ENCODE measurements around the gene DGKQ.

The DGKQ gene

GRCh38 chr4:967113-968104, 6.0 kb downstream of the DGKQ start:
- H3K27me3 ChIP-seq (ENCODE audit: control insufficient read depth in 1 of 2, insufficient read depth in 1 of 2, low read length in 2 of 2) = no peaks in the 10 kb centered on the region
- peak overlapping the region; percentile 16 for H4K91ac ChIP-seq (ENCODE audit: low read length)
- no peak overlapping the region for H2AK5ac ChIP-seq (ENCODE audit: low read length, severe bottlenecking)
- no peaks in the 10 kb centered on the region for H3K9me3 ChIP-seq (ENCODE audit: control insufficient read depth, low read length)
- DNase-seq = no peak
- no peak overlapping the region for H2BK120ac ChIP-seq (ENCODE audit: low read depth, low read length)
- H2BK5ac ChIP-seq (ENCODE audit: low read depth, low read length, poor library complexity, severe bottlenecking) = no peak overlapping the region
- no peak overlapping the region for H3K27ac ChIP-seq (ENCODE audit: low read length, poor library complexity, severe bottlenecking)
- H3K4ac ChIP-seq (ENCODE audit: low read depth in 1 of 2, low read length in 2 of 2) = no peak overlapping the region
- no peak overlapping the region for H3K23ac ChIP-seq (ENCODE audit: low read length in 2 of 2)
- no peak overlapping the region for H3K18ac ChIP-seq (ENCODE audit: low read depth in 1 of 2, low read length in 2 of 2)
- peak overlapping the region; percentile 32 for H4K8ac ChIP-seq (ENCODE audit: low read length)
- peak overlapping the region in 1 of 2 experiments; percentile 26 for H3K14ac ChIP-seq (ENCODE audit: low read length in 2 of 2)
- 42% methylated on average over 60 of the region's 76 CpGs for WGBS
- H3K4me3 ChIP-seq (ENCODE audit: insufficient read depth in 1 of 2, low read depth in 1 of 2, low read length in 2 of 2) = peak overlapping the region in 1 of 2 experiments; percentile 1
- H3K9ac ChIP-seq (ENCODE audit: low read length) = no peak overlapping the region
- peaks cover 31% of the 10 kb centered on the region for H3K79me1 ChIP-seq (replicated peaks; ENCODE audit: low read length, poor library complexity, severe bottlenecking)
- no peak overlapping the region for H2BK12ac ChIP-seq (ENCODE audit: low read length in 2 of 2)
- peak overlapping the region; percentile 34 for H2BK15ac ChIP-seq (ENCODE audit: low read depth, poor library complexity, severe bottlenecking)
- H3K36me3 ChIP-seq (ENCODE audit: control insufficient read depth in 1 of 2, insufficient read depth in 2 of 2, low read depth in 1 of 2, low read length in 2 of 2) = peaks cover 39 to 79% of the 10 kb centered on the region in 2 experiments
- H3K4me1 ChIP-seq (ENCODE audit: control insufficient read depth, insufficient read depth, low read depth, low read length) = peaks cover 31% of the 10 kb centered on the region
- H3K4me2 ChIP-seq (ENCODE audit: low read length, poor library complexity, severe bottlenecking) = no peak overlapping the region
- no peak overlapping the region for H2AFZ ChIP-seq (ENCODE audit: low read depth, low read length)

GRCh38 chr4:966266-967112, 6.9 kb downstream of the DGKQ start:
- H4K91ac ChIP-seq (ENCODE audit: low read length) = no peak overlapping the region
- H3K4me1 ChIP-seq (ENCODE audit: control insufficient read depth, insufficient read depth, low read depth, low read length) = peaks cover 23% of the 10 kb centered on the region
- peaks cover 48 to 88% of the 10 kb centered on the region in 2 experiments for H3K36me3 ChIP-seq (ENCODE audit: control insufficient read depth in 1 of 2, insufficient read depth in 2 of 2, low read depth in 1 of 2, low read length in 2 of 2)
- H2BK15ac ChIP-seq (ENCODE audit: low read depth, poor library complexity, severe bottlenecking) = no peak overlapping the region
- no peak overlapping the region for H2AK5ac ChIP-seq (ENCODE audit: low read length, severe bottlenecking)
- H3K79me1 ChIP-seq (replicated peaks; ENCODE audit: low read length, poor library complexity, severe bottlenecking) = peaks cover 23% of the 10 kb centered on the region
- no peak overlapping the region for H2BK12ac ChIP-seq (ENCODE audit: low read length in 2 of 2)
- H3K27me3 ChIP-seq (ENCODE audit: control insufficient read depth in 1 of 2, insufficient read depth in 1 of 2, low read length in 2 of 2) = no peaks in the 10 kb centered on the region
- 95% methylated on average over 48 of the region's 48 CpGs for WGBS
- no peak overlapping the region for H3K4me2 ChIP-seq (ENCODE audit: low read length, poor library complexity, severe bottlenecking)
- H4K8ac ChIP-seq (ENCODE audit: low read length) = no peak overlapping the region
- no peak overlapping the region for H3K23ac ChIP-seq (ENCODE audit: low read length in 2 of 2)
- no peak overlapping the region for H3K14ac ChIP-seq (ENCODE audit: low read length in 2 of 2)
- H2BK5ac ChIP-seq (ENCODE audit: low read depth, low read length, poor library complexity, severe bottlenecking) = no peak overlapping the region
- H2AFZ ChIP-seq (ENCODE audit: low read depth, low read length) = no peak overlapping the region
- H3K4ac ChIP-seq (ENCODE audit: low read depth in 1 of 2, low read length in 2 of 2) = no peak overlapping the region
- no peak overlapping the region for H3K18ac ChIP-seq (ENCODE audit: low read depth in 1 of 2, low read length in 2 of 2)
- H3K9ac ChIP-seq (ENCODE audit: low read length) = no peak overlapping the region
- no peak overlapping the region for H3K4me3 ChIP-seq (ENCODE audit: insufficient read depth in 1 of 2, low read depth in 1 of 2, low read length in 2 of 2)
- H3K27ac ChIP-seq (ENCODE audit: low read length, poor library complexity, severe bottlenecking) = no peak overlapping the region
- H2BK120ac ChIP-seq (ENCODE audit: low read depth, low read length) = no peak overlapping the region
- no peaks in the 10 kb centered on the region for H3K9me3 ChIP-seq (ENCODE audit: control insufficient read depth, low read length)
- no peak for DNase-seq

GRCh38 chr4:965766-966134, 7.6 kb downstream of the DGKQ start:
- H3K9ac ChIP-seq (ENCODE audit: low read length) = no peak overlapping the region
- no peak overlapping the region for H3K18ac ChIP-seq (ENCODE audit: low read depth in 1 of 2, low read length in 2 of 2)
- no peak overlapping the region for H3K4me3 ChIP-seq (ENCODE audit: insufficient read depth in 1 of 2, low read depth in 1 of 2, low read length in 2 of 2)
- no peaks in the 10 kb centered on the region for H3K9me3 ChIP-seq (ENCODE audit: control insufficient read depth, low read length)
- H3K36me3 ChIP-seq (ENCODE audit: control insufficient read depth in 1 of 2, insufficient read depth in 2 of 2, low read depth in 1 of 2, low read length in 2 of 2) = peaks cover 50 to 93% of the 10 kb centered on the region in 2 experiments
- H2AFZ ChIP-seq (ENCODE audit: low read depth, low read length) = no peak overlapping the region
- H3K27ac ChIP-seq (ENCODE audit: low read length, poor library complexity, severe bottlenecking) = no peak overlapping the region
- no peak overlapping the region for H3K23ac ChIP-seq (ENCODE audit: low read length in 2 of 2)
- no peak overlapping the region for H2BK15ac ChIP-seq (ENCODE audit: low read depth, poor library complexity, severe bottlenecking)
- H3K27me3 ChIP-seq (ENCODE audit: control insufficient read depth in 1 of 2, insufficient read depth in 1 of 2, low read length in 2 of 2) = no peaks in the 10 kb centered on the region
- H2BK12ac ChIP-seq (ENCODE audit: low read length in 2 of 2) = no peak overlapping the region
- 91% methylated on average over 21 of the region's 21 CpGs for WGBS
- H4K91ac ChIP-seq (ENCODE audit: low read length) = no peak overlapping the region
- peaks cover 22% of the 10 kb centered on the region for H3K4me1 ChIP-seq (ENCODE audit: control insufficient read depth, insufficient read depth, low read depth, low read length)
- no peak for DNase-seq
- H3K79me1 ChIP-seq (replicated peaks; ENCODE audit: low read length, poor library complexity, severe bottlenecking) = peaks cover 16% of the 10 kb centered on the region
- no peak overlapping the region for H2AK5ac ChIP-seq (ENCODE audit: low read length, severe bottlenecking)
- H2BK120ac ChIP-seq (ENCODE audit: low read depth, low read length) = no peak overlapping the region
- no peak overlapping the region for H4K8ac ChIP-seq (ENCODE audit: low read length)
- H3K14ac ChIP-seq (ENCODE audit: low read length in 2 of 2) = no peak overlapping the region
- no peak overlapping the region for H3K4ac ChIP-seq (ENCODE audit: low read depth in 1 of 2, low read length in 2 of 2)
- H3K4me2 ChIP-seq (ENCODE audit: low read length, poor library complexity, severe bottlenecking) = no peak overlapping the region
- no peak overlapping the region for H2BK5ac ChIP-seq (ENCODE audit: low read depth, low read length, poor library complexity, severe bottlenecking)
